Measurements from ENCODE around the gene MMP27. TPM values are rescaled to one million over a fixed set of nuclear protein-coding genes. Genes with fewer than 3 reads are reported as not detected.

MMP27 gene
- total RNA-seq, 6 donors from 2014 or later: not detected

DNA sequence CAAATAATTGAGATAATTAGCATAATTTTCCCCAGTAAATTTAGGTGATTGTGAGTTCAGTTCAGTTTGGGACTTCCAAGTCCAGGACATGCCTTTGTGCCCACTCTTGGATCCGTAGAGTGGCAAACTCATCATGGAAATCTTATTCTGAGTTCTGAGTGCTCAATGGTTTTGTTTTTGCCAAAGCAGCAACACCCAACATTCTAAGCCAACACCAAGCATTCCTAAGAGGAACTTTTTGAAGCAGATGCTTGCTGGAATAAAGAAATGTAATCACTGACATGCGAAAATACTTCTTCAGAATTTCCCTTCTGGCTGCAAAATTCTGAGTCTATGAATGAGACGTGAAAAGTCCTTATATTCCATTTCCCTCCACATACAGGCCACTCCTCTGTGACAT lies 10.4 kb downstream of the MMP27 start:
- TF ChIP-seq EP300 (IDR thresholded peaks at IDR 0.05) (no peak), POLR2AphosphoS5 (IDR thresholded peaks at IDR 0.05) (no peak), POLR2A (IDR thresholded peaks at IDR 0.05) (no peak)
- TF ChIP-seq, protein P1, sequence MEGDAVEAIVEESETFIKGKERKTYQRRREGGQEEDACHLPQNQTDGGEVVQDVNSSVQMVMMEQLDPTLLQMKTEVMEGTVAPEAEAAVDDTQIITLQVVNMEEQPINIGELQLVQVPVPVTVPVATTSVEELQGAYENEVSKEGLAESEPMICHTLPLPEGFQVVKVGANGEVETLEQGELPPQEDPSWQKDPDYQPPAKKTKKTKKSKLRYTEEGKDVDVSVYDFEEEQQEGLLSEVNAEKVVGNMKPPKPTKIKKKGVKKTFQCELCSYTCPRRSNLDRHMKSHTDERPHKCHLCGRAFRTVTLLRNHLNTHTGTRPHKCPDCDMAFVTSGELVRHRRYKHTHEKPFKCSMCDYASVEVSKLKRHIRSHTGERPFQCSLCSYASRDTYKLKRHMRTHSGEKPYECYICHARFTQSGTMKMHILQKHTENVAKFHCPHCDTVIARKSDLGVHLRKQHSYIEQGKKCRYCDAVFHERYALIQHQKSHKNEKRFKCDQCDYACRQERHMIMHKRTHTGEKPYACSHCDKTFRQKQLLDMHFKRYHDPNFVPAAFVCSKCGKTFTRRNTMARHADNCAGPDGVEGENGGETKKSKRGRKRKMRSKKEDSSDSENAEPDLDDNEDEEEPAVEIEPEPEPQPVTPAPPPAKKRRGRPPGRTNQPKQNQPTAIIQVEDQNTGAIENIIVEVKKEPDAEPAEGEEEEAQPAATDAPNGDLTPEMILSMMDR (IDR thresholded peaks at IDR 0.05): no peak
- Histone ChIP-seq H3K36me3 (no peaks in the 10 kb centered on the region), H3K27ac (no peak overlapping the region), H3K27me3 (no peaks in the 10 kb centered on the region), H3K4me1 (no peaks in the 10 kb centered on the region), H3K9me3 (no peaks in the 10 kb centered on the region), H3K4me3 (no peak overlapping the region)
- 87 to 92% methylated on average over 3 of the region's 3 CpGs for WGBS, 2 donors
- ATAC-seq (ENCODE audit: low FRiP score in 2 of 2) (no peak), DNase-seq (no peak)

DNA sequence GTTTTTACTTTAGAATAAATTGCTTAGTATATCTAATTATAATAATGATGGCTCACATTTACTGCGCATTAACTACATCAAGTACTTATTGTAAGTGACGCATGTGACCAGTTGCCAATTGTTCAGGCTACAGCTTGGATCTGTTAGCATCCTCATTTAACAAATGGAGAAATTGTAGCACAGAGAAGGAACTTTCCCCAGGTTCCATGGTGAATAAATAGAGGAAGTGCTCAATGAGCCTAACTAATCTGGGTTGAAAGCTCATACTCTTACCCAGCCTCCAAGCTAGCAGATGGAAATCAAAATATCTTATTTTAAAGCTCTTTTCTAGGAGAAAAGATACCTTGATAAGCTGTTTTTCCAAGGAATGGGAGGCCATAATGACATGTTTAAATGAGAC lies 19.8 kb downstream of the MMP27 start:
- H3K27ac ChIP-seq: no peak overlapping the region
- peak in 1 of 2 donors; percentile 26 for ATAC-seq (ENCODE audit: low FRiP score in 2 of 2)
- no peaks in the 10 kb centered on the region for H3K4me1 ChIP-seq
- WGBS, 2 donors: 86 to 93% methylated on average over 2 of the region's 2 CpGs
- no peak for DNase-seq
- no peaks in the 10 kb centered on the region for H3K27me3 ChIP-seq
- H3K9me3 ChIP-seq: no peaks in the 10 kb centered on the region
- no peaks in the 10 kb centered on the region for H3K36me3 ChIP-seq
- H3K4me3 ChIP-seq: no peak overlapping the region
- TF ChIP-seq POLR2A (IDR thresholded peaks at IDR 0.05) (no peak), POLR2AphosphoS5 (IDR thresholded peaks at IDR 0.05) (no peak)
- TF ChIP-seq, protein P1 (IDR thresholded peaks at IDR 0.05): no peak

DNA sequence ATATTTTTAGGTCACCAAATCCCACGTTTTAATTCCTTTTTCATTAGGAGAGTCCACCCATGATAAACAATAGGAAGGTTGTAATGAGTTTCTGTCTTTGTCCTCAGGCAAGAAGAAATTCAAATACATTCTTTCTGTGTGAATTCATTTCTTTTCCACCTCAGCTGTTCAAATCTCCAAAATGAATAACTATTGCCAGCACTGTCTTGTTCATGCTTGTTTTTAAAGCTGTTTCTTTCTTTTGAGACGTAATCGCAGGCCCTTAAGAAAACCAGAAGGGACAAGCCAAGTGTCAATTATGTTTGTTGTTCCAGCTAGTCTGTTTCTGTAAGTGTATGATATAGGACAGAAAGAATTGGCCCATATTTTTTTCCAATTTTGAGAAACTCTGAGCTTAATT lies 20.2 kb downstream of the MMP27 start:
- DNase-seq (no peak), ATAC-seq (ENCODE audit: low FRiP score in 2 of 2) (no peak)
- H3K27ac ChIP-seq: no peak overlapping the region
- WGBS, 2 donors: 81 to 84% methylated on average over 3 of the region's 3 CpGs
- H3K27me3 ChIP-seq: no peaks in the 10 kb centered on the region
- no peaks in the 10 kb centered on the region for H3K9me3 ChIP-seq
- TF ChIP-seq, protein P1 (IDR thresholded peaks at IDR 0.05): no peak
- no peak for TF ChIP-seq POLR2A (IDR thresholded peaks at IDR 0.05)
- no peak for TF ChIP-seq EP300 (IDR thresholded peaks at IDR 0.05)
- TF ChIP-seq POLR2AphosphoS5 (IDR thresholded peaks at IDR 0.05): no peak
- H3K4me1 ChIP-seq: no peaks in the 10 kb centered on the region
- H3K36me3 ChIP-seq: no peaks in the 10 kb centered on the region
- H3K4me3 ChIP-seq: no peak overlapping the region

DNA sequence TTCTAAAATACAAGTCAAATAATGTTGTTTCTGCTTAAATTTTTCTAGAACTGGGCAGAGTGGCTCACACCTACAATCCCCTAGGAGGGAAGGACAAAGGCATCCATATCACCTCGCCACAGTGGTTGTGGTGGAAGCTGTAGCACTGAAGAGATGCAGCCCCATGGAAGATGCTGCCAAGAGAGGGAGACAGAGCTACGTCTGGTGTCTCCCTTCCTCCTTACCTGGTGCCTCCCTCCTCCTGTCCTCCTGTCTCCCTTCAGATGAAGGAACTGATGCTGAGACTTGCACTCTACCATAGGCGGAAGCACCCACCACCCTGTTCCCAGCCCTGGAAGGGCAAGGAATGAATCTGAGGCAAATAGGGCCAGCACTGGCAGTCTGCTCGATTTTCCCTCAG lies 22.3 kb downstream of the MMP27 start:
- Histone ChIP-seq H3K36me3 (no peaks in the 10 kb centered on the region), H3K27ac (no peak overlapping the region), H3K4me3 (no peak overlapping the region), H3K9me3 (no peaks in the 10 kb centered on the region), H3K4me1 (no peaks in the 10 kb centered on the region), H3K27me3 (no peaks in the 10 kb centered on the region)
- WGBS, 2 donors: 73 to 80% methylated on average over 4 of the region's 4 CpGs
- no peak for ATAC-seq (ENCODE audit: low FRiP score in 2 of 2)
- no peak for DNase-seq
- no peak for TF ChIP-seq EP300 (IDR thresholded peaks at IDR 0.05)
- TF ChIP-seq POLR2AphosphoS5 (IDR thresholded peaks at IDR 0.05): no peak
- no peak for TF ChIP-seq POLR2A (IDR thresholded peaks at IDR 0.05)
- TF ChIP-seq, protein P1 (IDR thresholded peaks at IDR 0.05): no peak

DNA sequence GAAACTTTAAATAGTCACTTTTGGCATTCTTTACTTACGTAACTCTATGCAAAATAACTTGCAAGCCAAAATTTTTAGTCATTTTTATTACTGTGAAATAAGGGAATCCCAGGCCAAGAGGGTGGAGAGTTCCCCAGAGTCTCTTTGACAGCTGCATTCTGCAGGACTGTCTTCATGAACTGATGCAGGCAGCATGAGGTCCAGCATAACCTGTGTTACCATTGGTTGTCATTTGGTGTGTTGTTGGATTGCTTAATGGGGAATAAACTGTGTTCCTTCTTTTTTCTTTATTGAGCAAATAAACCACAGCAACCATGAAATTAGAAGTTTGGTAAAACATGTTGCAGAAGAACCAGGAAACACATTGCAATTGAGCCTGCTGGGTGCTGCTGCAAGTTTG lies 24.6 kb downstream of the MMP27 start:
- H3K4me1 ChIP-seq: no peaks in the 10 kb centered on the region
- ATAC-seq (ENCODE audit: low FRiP score in 2 of 2) (peak in 1 of 2 donors; percentile 92), DNase-seq (no peak)
- H3K9me3 ChIP-seq: no peaks in the 10 kb centered on the region
- no peak overlapping the region for H3K4me3 ChIP-seq
- no peaks in the 10 kb centered on the region for H3K36me3 ChIP-seq
- no peaks in the 10 kb centered on the region for H3K27me3 ChIP-seq
- TF ChIP-seq POLR2A (IDR thresholded peaks at IDR 0.05) (no peak), EP300 (IDR thresholded peaks at IDR 0.05) (no peak), POLR2AphosphoS5 (IDR thresholded peaks at IDR 0.05) (no peak)
- TF ChIP-seq, protein P1 (IDR thresholded peaks at IDR 0.05): no peak
- 55 to 57% methylated on average over 1 of the region's 1 CpG for WGBS, 2 donors
- no peak overlapping the region for H3K27ac ChIP-seq

All from upper lobe of left lung (tissue), 6 donors.